Measurements from ENCODE around the gene GSTT2. TPM values are rescaled to one million over a fixed set of nuclear protein-coding genes. Genes with fewer than 3 reads are reported as not detected.

The GSTT2 gene
- total RNA-seq, 2 experiments from 2014 or later = not detected

- Mint-ChIP-seq H3K4me1 (ENCODE audit: low read depth) (peaks cover 55% of the 10 kb centered on the region), H3K4me3 (no peak overlapping the region), H3K9me3 (peaks cover 3% of the 10 kb centered on the region), H3K27ac (no peak overlapping the region), H3K36me3 (ENCODE audit: low read depth) (peaks cover 47% of the 10 kb centered on the region), H3K27me3 (no peaks in the 10 kb centered on the region)
- Histone ChIP-seq H3K4me1 (ENCODE audit: insufficient read depth, low read length) (no peaks in the 10 kb centered on the region), H3K9me3 (ENCODE audit: control insufficient read depth in 1 of 2, insufficient read depth in 1 of 2, low read length in 2 of 2) (no peaks in the 10 kb centered on the region), H3K27me3 (ENCODE audit: control insufficient read depth in 1 of 2, insufficient read depth in 2 of 2, low read length in 2 of 2) (no peaks in the 10 kb centered on the region), H3K4me3 (ENCODE audit: low read length) (no peak overlapping the region), H3K27ac (ENCODE audit: low read depth in 1 of 2, low read length in 2 of 2) (no peak overlapping the region), H3K36me3 (ENCODE audit: insufficient read depth, low read length) (peaks cover 7% of the 10 kb centered on the region)
- no peak for TF ChIP-seq CTCF (IDR thresholded peaks at IDR 0.05)
- DNase-seq = peak in 1 of 14 experiments; percentile 14
- intact Hi-C loops (cut with DNase I, micrococcal nuclease) = no loop called here
- ATAC-seq (ENCODE audit: poor library complexity) = no peak
- POLR2A ChIA-PET = no interaction called here
- CTCF ChIA-PET = no interaction called here
Measured at GRCh38 chr22:24023204-24023789, 43.4 kb downstream of the GSTT2 start.

- peaks cover 42% of the 10 kb centered on the region for H3K36me3 Mint-ChIP-seq (ENCODE audit: low read depth)
- H3K4me1 ChIP-seq (ENCODE audit: insufficient read depth, low read length) = no peaks in the 10 kb centered on the region
- no peak for TF ChIP-seq CTCF (IDR thresholded peaks at IDR 0.05)
- intact Hi-C loops (cut with DNase I, micrococcal nuclease) = no loop called here
- H3K36me3 ChIP-seq (ENCODE audit: insufficient read depth, low read length) = peaks cover 5% of the 10 kb centered on the region
- H3K27me3 ChIP-seq (ENCODE audit: control insufficient read depth in 1 of 2, insufficient read depth in 2 of 2, low read length in 2 of 2) = no peaks in the 10 kb centered on the region
- POLR2A ChIA-PET = no interaction called here
- ATAC-seq (ENCODE audit: poor library complexity) (no peak), DNase-seq (no peak)
- H3K4me3 ChIP-seq (ENCODE audit: low read length) = no peak overlapping the region
- H3K27me3 Mint-ChIP-seq = no peaks in the 10 kb centered on the region
- CTCF ChIA-PET = no interaction called here
- H3K4me3 Mint-ChIP-seq = no peak overlapping the region
- H3K9me3 ChIP-seq (ENCODE audit: control insufficient read depth in 1 of 2, insufficient read depth in 1 of 2, low read length in 2 of 2) = no peaks in the 10 kb centered on the region
- no peak overlapping the region for H3K27ac Mint-ChIP-seq
- H3K4me1 Mint-ChIP-seq (ENCODE audit: low read depth) = peaks cover 56% of the 10 kb centered on the region
- peaks cover 3% of the 10 kb centered on the region for H3K9me3 Mint-ChIP-seq
- H3K27ac ChIP-seq (ENCODE audit: low read depth in 1 of 2, low read length in 2 of 2) = no peak overlapping the region
Measured at GRCh38 chr22:24024354-24024753, 44.4 kb downstream of the GSTT2 start.

GRCh38 chr22:24025475-24025874 is 45.5 kb downstream of the GSTT2 start:
- peaks cover 41% of the 10 kb centered on the region for H3K36me3 Mint-ChIP-seq (ENCODE audit: low read depth)
- no peak overlapping the region for H3K4me3 ChIP-seq (ENCODE audit: low read length)
- intact Hi-C loops (cut with DNase I, micrococcal nuclease) = no loop called here
- CTCF ChIA-PET = interaction anchor here (0.8 kb wide), 1 partner anchor 130 kb away, joined by 3 read pairs; no protein-coding TSS in a partner anchor
- no peak overlapping the region for H3K27ac Mint-ChIP-seq
- POLR2A ChIA-PET = no interaction called here
- no peak overlapping the region for H3K27ac ChIP-seq (ENCODE audit: low read depth in 1 of 2, low read length in 2 of 2)
- H3K9me3 ChIP-seq (ENCODE audit: control insufficient read depth in 1 of 2, insufficient read depth in 1 of 2, low read length in 2 of 2) = no peaks in the 10 kb centered on the region
- H3K4me3 Mint-ChIP-seq = no peak overlapping the region
- peaks cover 3% of the 10 kb centered on the region for H3K9me3 Mint-ChIP-seq
- H3K27me3 Mint-ChIP-seq = no peaks in the 10 kb centered on the region
- H3K27me3 ChIP-seq (ENCODE audit: control insufficient read depth in 1 of 2, insufficient read depth in 2 of 2, low read length in 2 of 2) = no peaks in the 10 kb centered on the region
- ATAC-seq (ENCODE audit: poor library complexity) (no peak), DNase-seq (no peak)
- H3K4me1 Mint-ChIP-seq (ENCODE audit: low read depth) = peaks cover 59% of the 10 kb centered on the region
- H3K36me3 ChIP-seq (ENCODE audit: insufficient read depth, low read length) = peaks cover 5% of the 10 kb centered on the region
- TF ChIP-seq CTCF (IDR thresholded peaks at IDR 0.05) = no peak
- no peaks in the 10 kb centered on the region for H3K4me1 ChIP-seq (ENCODE audit: insufficient read depth, low read length)
